Astrocyte of the spinal cord (primary cell): Measurements from ENCODE around the gene KDM5C.
A peak's percentile ranks its signal among the peaks of the same experiment; 100 is the strongest.

Source experiments
- DNase-seq: peaks from one replicate; pipeline ENCODE4 v3.0.0; 2011; ENCODE audit warnings: low read depth, low spot score
- H3K4me3 ChIP-seq: 2 replicates; pipeline ENCODE4 v1.5.1; 2011; ENCODE audit warnings: low read depth, mild to moderate bottlenecking, low read length, moderate library complexity
- CTCF ChIP-seq: IDR thresholded peaks from 2 replicates; pipeline ENCODE4 v1.5.1; 2012; ENCODE audit warnings: low read depth, mild to moderate bottlenecking, low read length, inconsistent platforms
- in situ Hi-C: cut with HindIII; loops from 2 replicates; pipeline ENCODE4 v1.10.0; 2017; ENCODE audit warnings: low sequenced_read_pairs

Gene KDM5C

GRCh38 chrX:53224860-53225797, at the start of gene KDM5C:
KDM5C (minus strand) TSS chrX:53225207; CDS start chrX:53224889, 318 bp downstream.
- in situ Hi-C loops = no loop called here
- no peak for TF ChIP-seq CTCF
- H3K4me3 ChIP-seq = peak within 1 kb of the TSS; percentile 99
- DNase-seq = peak; percentile 97

- DNase-seq = no peak
- in situ Hi-C loops = no loop called here
- no peak overlapping the region for H3K4me3 ChIP-seq
- TF ChIP-seq CTCF = no peak
Observed at GRCh38 chrX:53272808-53273337, 47.9 kb upstream of the KDM5C start.

- in situ Hi-C loops = no loop called here
- TF ChIP-seq CTCF = no peak
- no peak for DNase-seq
- no peak overlapping the region for H3K4me3 ChIP-seq
Observed at GRCh38 chrX:53269536-53270107, 44.6 kb upstream of the KDM5C start.

- TF ChIP-seq CTCF = no peak
- no peak overlapping the region for H3K4me3 ChIP-seq
- in situ Hi-C loops = no loop called here
- no peak for DNase-seq
Observed at GRCh38 chrX:53268173-53268572, 43.2 kb upstream of the KDM5C start.

- no peak overlapping the region for H3K4me3 ChIP-seq
- in situ Hi-C loops = no loop called here
- DNase-seq = no peak
- TF ChIP-seq CTCF = no peak
Observed at GRCh38 chrX:53266914-53267313, 41.9 kb upstream of the KDM5C start.

- TF ChIP-seq CTCF = no peak
- in situ Hi-C loops = no loop called here
- peak; percentile 37 for DNase-seq
- H3K4me3 ChIP-seq = no peak overlapping the region
Observed at GRCh38 chrX:53265771-53266574, 41.0 kb upstream of the KDM5C start.
